ENCODE data around the gene PEBP1.

- no peak for TF ChIP-seq CTCF (IDR thresholded peaks at IDR 0.05; ENCODE audit: poor library complexity)
- TF ChIP-seq EZH2phosphoT487 (IDR thresholded peaks at IDR 0.05; ENCODE audit: low read depth, severe bottlenecking, unreplicated experiment): no peak
Observed at GRCh38 chr12:118089782-118090181, 46.1 kb upstream of the PEBP1 start.

All from hepatocyte (in vitro differentiated cells).